Erythroblast (primary cell): ENCODE data around the gene PAWR.

Experiments
- GATA1 ChIP-seq: IDR thresholded peaks from 2 replicates; pipeline ENCODE4 v1.6.1; 2011; ENCODE audit warnings: low read depth, mild to moderate bottlenecking, control low read depth, low read length, moderate library complexity
- POLR2A ChIP-seq: IDR thresholded peaks from 2 replicates; pipeline ENCODE4 v1.6.1; 2011; ENCODE audit warnings: mild to moderate bottlenecking, low read length

DNA sequence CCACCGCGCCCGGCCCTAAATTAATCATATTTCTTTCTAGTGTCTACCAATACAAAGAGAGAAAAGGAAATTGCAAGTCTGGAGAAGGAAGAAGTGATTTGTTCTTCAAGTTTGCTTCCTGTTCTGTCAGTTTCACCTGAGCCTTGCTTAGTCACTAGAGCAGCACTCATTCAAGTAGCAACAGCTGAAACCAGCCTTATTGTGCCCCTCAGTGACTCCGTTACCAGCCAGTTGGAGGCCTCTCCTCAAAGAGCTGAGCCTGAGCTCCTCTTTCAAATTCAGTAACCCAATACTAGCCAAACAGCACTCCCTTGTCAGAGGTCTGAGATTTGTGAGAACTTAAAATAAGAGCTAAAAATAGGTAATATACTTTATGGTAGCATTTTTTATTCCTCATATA, 17.4 kb downstream of the PAWR start:
- TF ChIP-seq POLR2A = no peak
- TF ChIP-seq GATA1 = no peak
